Karpas-422 (cell line): ENCODE measurements around the gene PICK1. TPM values are rescaled to one million over a fixed set of nuclear protein-coding genes. Genes with fewer than 3 reads are reported as not detected.

Experiments
- DNase-seq: peaks from one replicate; pipeline ENCODE4 v3.0.0-alpha.2; 2015
- H2AFZ ChIP-seq: fragments of 200-600 bp; sonication (generic); 2 replicates; pipeline ENCODE4 v1.6.1; 2014; ENCODE audit warnings: antibody characterized with exemption, low read length, mixed read lengths
- H3K27ac ChIP-seq: fragments of 200-600 bp; sonication (generic); 2 replicates; pipeline ENCODE4 v1.5.1; 2014; ENCODE audit warnings: mild to moderate bottlenecking, low read length, moderate library complexity
- H3K27me3 ChIP-seq: fragments of 200-600 bp; sonication (generic); 2 replicates; pipeline ENCODE4 v1.6.1; 2014; ENCODE audit warnings: low read length, mixed read lengths
- H3K36me3 ChIP-seq: fragments of 200-600 bp; sonication (generic); 2 replicates; pipeline ENCODE4 v1.6.1; 2014; ENCODE audit warnings: low read length, mixed read lengths; ENCODE audit not compliant: insufficient read depth
- H3K4me1 ChIP-seq: fragments of 200-600 bp; sonication (generic); 2 replicates; pipeline ENCODE4 v1.6.1; 2014; ENCODE audit warnings: mild to moderate bottlenecking, low read length, mixed read lengths
- H3K4me2 ChIP-seq: fragments of 200-600 bp; sonication (generic); 2 replicates; pipeline ENCODE4 v1.6.1; 2014; ENCODE audit warnings: low read length, low read depth, mild to moderate bottlenecking; ENCODE audit not compliant: poor library complexity, severe bottlenecking
- H3K4me3 ChIP-seq: fragments of 200-600 bp; sonication (generic); 2 replicates; pipeline ENCODE4 v1.5.1; 2014; ENCODE audit warnings: mild to moderate bottlenecking, antibody characterized with exemption, low read length, mixed read lengths
- H3K79me2 ChIP-seq: fragments of 200-600 bp; sonication (generic); 2 replicates; pipeline ENCODE4 v1.6.1; 2014; ENCODE audit warnings: mild to moderate bottlenecking, low read length, mixed read lengths
- H3K9ac ChIP-seq: fragments of 200-600 bp; sonication (generic); 2 replicates; pipeline ENCODE4 v1.6.0; 2014; ENCODE audit warnings: low read length
- H3K9me2 ChIP-seq: fragments of 200-600 bp; sonication (generic), shearing (Covaris generic); replicated peaks from 2 replicates; pipeline ENCODE4 v1.6.0; 2014; ENCODE audit warnings: mild to moderate bottlenecking, low read length, moderate library complexity; ENCODE audit not compliant: insufficient read depth
- H3K9me3 ChIP-seq: fragments of 300-700, 200-600 bp; sonication (generic); 2 replicates; pipeline ENCODE4 v1.6.1; 2014; ENCODE audit warnings: low read length, mixed read lengths
- H4K20me1 ChIP-seq: fragments of 200-600 bp; sonication (generic); 2 replicates; pipeline ENCODE4 v1.6.1; 2014; ENCODE audit warnings: mild to moderate bottlenecking, antibody characterized with exemption, low read length, low read depth; ENCODE audit not compliant: insufficient read depth
- total RNA-seq: library from RNA; depleted of rRNA; stranded (reverse); fragments of >200 nt; shearing (Covaris generic); gene quantifications from 2 replicates; pipeline ENCODE4 v1.2.3, GENCODE V29; 2014; ENCODE audit warnings: low replicate concordance

PICK1 gene
- total RNA-seq, 1 experiment from 2014 or later = 11.0 TPM

DNA sequence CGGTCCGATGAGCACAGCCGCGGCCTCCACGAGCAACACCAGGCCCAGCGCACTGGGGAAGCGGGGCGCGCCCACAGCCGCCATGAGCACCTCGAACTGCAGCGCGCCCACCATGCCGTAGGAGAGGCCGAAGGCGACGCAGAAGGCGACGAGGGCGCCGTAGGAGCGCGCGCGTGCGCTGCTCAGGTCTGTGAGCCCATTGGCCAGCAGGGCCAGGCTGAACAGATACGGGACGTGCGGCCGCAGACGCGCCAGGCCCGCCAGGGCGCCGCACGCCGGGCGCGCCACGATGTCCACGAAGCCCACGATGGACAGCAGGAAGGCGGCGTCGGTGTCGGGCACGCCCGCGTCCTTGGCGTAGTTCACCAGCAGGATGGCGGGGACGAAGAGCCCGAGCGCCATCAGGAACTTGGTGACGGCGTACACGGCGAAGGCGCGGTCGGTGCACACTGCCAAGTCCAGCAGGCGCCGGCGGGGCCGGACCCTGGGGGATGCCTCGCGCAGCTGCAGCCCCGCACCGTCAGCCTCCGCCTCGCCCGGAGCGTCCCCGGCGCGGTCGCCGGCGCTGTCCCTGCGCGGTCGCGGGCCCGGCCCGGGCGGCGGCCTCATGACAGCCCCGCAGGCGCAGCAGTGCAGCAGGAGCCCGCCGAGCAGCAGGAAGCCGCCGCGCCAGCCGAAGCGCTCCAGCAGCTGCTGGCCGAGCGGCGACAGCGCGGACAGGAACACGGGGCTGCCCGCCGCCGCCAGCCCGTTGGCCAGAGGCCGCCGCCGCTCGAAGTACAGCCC, 23.8 kb downstream of the PICK1 start:
- H3K4me3 ChIP-seq = no peak overlapping the region
- no peaks in the 10 kb centered on the region for H3K36me3 ChIP-seq
- no peaks in the 10 kb centered on the region for H4K20me1 ChIP-seq
- no peaks in the 10 kb centered on the region for H3K9me2 ChIP-seq
- no peak overlapping the region for H3K27ac ChIP-seq
- no peak overlapping the region for H3K9ac ChIP-seq
- DNase-seq = no peak
- H3K4me2 ChIP-seq = no peak overlapping the region
- H3K27me3 ChIP-seq = no peaks in the 10 kb centered on the region
- H3K79me2 ChIP-seq = no peaks in the 10 kb centered on the region
- no peaks in the 10 kb centered on the region for H3K4me1 ChIP-seq
- H2AFZ ChIP-seq = no peak overlapping the region
- H3K9me3 ChIP-seq = no peaks in the 10 kb centered on the region

DNA sequence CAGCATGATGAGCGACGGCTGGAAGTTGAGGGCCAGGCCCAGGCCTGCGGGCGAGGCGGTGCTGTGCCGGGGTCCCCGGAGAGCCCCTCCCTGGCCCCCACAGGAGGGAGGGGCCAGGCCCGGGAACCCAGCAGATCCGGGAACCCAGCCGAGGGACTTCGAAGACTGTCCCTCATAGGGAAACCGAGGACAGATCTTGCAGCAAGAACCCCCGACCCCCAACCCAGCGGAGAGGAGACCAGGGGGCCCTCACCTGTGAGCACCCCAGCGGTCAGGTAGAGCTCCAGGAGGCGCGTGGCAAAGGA, 24.4 kb downstream of the PICK1 start:
- Histone ChIP-seq H3K4me1 (no peaks in the 10 kb centered on the region), H3K9ac (no peak overlapping the region), H3K4me2 (no peak overlapping the region), H3K9me3 (no peaks in the 10 kb centered on the region), H3K27ac (no peak overlapping the region), H3K27me3 (no peaks in the 10 kb centered on the region), H3K4me3 (no peak overlapping the region), H3K79me2 (no peaks in the 10 kb centered on the region), H2AFZ (no peak overlapping the region), H4K20me1 (no peaks in the 10 kb centered on the region), H3K36me3 (no peaks in the 10 kb centered on the region), H3K9me2 (no peaks in the 10 kb centered on the region)
- no peak for DNase-seq

DNA sequence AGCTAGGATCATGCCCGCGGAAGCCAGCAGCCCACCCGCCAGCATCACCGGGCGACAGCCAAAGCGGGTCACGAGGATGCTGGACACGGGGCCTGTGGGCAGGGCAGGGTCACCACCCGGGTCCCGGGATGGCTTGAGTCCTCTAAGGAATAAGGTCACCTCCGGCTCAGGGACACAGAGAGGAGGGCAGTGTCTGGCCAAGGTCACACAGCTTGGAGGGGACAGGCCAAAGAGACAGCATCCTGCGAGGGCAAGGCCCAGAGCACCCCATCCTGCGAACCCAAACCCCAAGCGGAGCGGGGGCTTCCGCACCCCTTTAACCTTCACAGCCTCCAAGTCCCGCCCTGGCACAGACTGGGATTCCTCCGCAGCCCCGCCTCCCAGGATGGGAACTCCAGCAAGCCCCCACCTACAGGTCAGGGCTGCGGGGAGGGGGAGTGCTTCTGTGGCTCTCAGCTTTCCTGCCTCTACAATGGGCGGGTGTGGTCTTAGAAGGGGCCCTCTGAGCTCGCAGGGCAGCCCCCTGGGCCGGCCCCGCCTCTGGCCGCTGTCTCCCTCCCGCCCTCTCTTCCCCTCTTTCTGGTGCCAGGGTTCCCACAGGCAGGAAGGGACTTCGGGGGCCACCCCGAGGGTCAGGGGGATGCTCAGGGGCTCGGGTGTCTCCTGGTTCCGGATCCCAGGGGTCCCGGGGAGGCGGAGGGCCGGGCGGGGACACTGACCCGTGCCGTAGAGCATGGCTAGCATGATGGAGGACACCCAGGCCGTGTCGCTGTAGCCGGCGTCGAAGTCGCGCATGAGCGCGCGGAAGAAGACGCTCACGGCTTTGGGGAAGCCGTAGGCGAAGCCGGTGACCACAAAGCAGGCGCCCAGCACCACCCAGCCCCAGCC, 25.0 kb downstream of the PICK1 start:
- no peak overlapping the region for H3K9ac ChIP-seq
- no peaks in the 10 kb centered on the region for H3K79me2 ChIP-seq
- H3K4me1 ChIP-seq = no peaks in the 10 kb centered on the region
- H2AFZ ChIP-seq = no peak overlapping the region
- H3K9me2 ChIP-seq = no peaks in the 10 kb centered on the region
- no peak overlapping the region for H3K27ac ChIP-seq
- H3K27me3 ChIP-seq = no peaks in the 10 kb centered on the region
- H3K36me3 ChIP-seq = no peaks in the 10 kb centered on the region
- no peaks in the 10 kb centered on the region for H4K20me1 ChIP-seq
- H3K4me2 ChIP-seq = no peak overlapping the region
- no peak overlapping the region for H3K4me3 ChIP-seq
- H3K9me3 ChIP-seq = no peaks in the 10 kb centered on the region
- DNase-seq = no peak

DNA sequence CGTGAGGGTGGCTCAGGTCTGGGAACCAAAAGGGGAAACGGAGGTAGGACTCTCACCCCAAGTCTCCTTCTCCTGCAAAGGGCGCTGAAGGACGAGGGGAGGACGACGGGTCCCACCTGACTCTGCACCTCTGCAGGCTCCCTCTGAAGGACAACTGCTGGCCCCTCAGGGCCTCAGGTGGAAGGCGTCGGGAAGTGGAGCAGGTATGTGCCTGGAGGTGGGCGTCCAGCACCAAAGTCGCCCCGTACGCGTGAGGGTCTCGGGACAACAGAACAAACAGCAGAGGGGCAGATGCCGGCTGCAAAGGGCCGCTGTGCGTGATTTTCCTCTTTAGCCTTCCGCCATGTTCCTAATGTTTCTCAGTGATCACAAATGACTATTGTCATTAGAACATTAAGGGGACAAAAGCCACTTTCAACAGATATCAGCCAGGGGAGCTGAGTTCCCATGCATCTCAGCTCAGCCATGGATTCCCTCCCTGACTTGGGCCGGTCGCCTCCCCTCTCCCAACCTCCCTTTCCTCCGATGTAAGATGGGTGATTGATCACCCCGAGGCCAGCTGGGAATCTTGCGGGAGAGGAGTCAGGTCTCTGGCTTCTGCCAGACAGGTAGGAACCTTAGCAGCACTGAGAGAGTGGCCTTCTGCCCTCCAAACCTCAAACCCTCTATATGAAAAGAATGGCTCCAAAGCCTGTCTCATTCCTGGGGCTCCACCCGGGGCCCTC, 25.9 kb downstream of the PICK1 start:
- H3K79me2 ChIP-seq = no peaks in the 10 kb centered on the region
- H3K36me3 ChIP-seq = no peaks in the 10 kb centered on the region
- no peaks in the 10 kb centered on the region for H3K27me3 ChIP-seq
- H3K9ac ChIP-seq = no peak overlapping the region
- H3K9me2 ChIP-seq = no peaks in the 10 kb centered on the region
- no peaks in the 10 kb centered on the region for H3K4me1 ChIP-seq
- H4K20me1 ChIP-seq = no peaks in the 10 kb centered on the region
- DNase-seq = no peak
- no peak overlapping the region for H3K27ac ChIP-seq
- no peak overlapping the region for H3K4me2 ChIP-seq
- H3K4me3 ChIP-seq = no peak overlapping the region
- H2AFZ ChIP-seq = no peak overlapping the region
- H3K9me3 ChIP-seq = no peaks in the 10 kb centered on the region

DNA sequence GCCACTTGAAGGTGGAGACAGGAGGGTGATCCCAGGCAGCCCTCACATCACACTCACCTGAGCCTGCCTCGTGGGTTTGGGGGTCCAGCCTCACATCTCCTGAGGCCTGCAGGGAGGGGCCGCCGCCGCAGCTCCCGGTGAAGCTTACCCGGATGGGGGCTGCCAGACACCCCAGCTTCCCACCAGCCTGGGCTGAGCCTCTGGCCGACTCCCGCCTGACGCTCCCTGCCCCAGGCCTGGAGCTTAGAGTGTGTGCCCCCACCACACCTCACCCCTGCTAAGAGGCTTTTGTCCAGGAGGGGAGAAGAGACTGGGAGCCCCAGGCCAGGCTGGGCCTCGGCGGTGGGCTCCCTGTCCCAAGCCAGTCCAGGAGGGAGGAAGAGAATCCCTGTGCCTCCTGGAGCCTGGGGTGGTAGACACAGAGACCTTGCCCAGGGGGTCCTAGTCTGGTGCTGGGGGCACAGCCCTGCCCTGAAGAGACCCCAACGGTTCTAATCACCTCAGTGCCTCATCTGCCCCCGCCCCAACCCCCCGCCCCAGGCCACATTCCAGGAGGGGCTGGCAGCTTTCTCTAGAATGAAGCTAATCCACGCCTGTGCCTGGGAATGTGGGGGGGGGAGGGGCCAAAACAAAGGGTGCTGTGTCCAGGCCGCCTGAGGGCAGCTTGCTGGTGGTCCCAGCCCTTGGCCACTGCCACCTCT, 26.9 kb downstream of the PICK1 start, which contains the start of gene SLC16A8:
Gene SLC16A8 (minus strand): TSS at position 254 of the 701 bp plus-strand sequence. CDS start 1,311 bp downstream, outside the sequence.
- H4K20me1 ChIP-seq = no peaks in the 10 kb centered on the region
- no peaks in the 10 kb centered on the region for H3K36me3 ChIP-seq
- H3K79me2 ChIP-seq = no peaks in the 10 kb centered on the region
- no peak within 1 kb of the TSS for H3K4me2 ChIP-seq
- no peaks in the 10 kb centered on the region for H3K9me2 ChIP-seq
- H3K4me3 ChIP-seq = no peak within 1 kb of the TSS
- no peak for DNase-seq
- no peaks in the 10 kb centered on the region for H3K4me1 ChIP-seq
- H3K27me3 ChIP-seq = no peaks in the 10 kb centered on the region
- H2AFZ ChIP-seq = no peak within 1 kb of the TSS
- no peaks in the 10 kb centered on the region for H3K9me3 ChIP-seq
- H3K9ac ChIP-seq = no peak within 1 kb of the TSS
- no peak within 1 kb of the TSS for H3K27ac ChIP-seq

DNA sequence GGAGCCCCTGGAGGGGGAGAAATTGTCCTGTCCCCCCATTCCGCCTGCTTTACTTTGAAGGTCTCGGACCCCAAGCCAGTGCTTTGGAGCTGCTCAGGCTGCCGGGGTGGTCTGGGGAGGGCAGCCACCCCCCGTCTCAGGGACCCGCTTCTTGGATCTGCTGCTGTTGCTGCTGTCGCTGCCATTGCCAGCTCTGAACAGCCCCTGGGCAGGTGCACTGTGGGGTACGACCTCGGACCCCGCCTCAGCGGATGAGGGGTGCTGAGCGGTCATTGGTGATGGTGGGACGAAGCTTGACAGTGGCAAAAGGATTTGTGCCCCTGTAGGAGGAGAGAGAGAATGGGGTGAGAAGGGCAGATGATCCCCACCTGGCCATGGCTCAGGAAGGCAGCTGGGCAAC, 27.9 kb downstream of the PICK1 start:
- DNase-seq = no peak
- no peak overlapping the region for H3K9ac ChIP-seq
- H3K79me2 ChIP-seq = no peaks in the 10 kb centered on the region
- no peaks in the 10 kb centered on the region for H3K9me3 ChIP-seq
- H3K9me2 ChIP-seq = no peaks in the 10 kb centered on the region
- no peaks in the 10 kb centered on the region for H3K4me1 ChIP-seq
- H3K27me3 ChIP-seq = no peaks in the 10 kb centered on the region
- no peak overlapping the region for H3K4me2 ChIP-seq
- H4K20me1 ChIP-seq = no peaks in the 10 kb centered on the region
- no peak overlapping the region for H3K27ac ChIP-seq
- H3K36me3 ChIP-seq = no peaks in the 10 kb centered on the region
- no peak overlapping the region for H3K4me3 ChIP-seq
- no peak overlapping the region for H2AFZ ChIP-seq

DNA sequence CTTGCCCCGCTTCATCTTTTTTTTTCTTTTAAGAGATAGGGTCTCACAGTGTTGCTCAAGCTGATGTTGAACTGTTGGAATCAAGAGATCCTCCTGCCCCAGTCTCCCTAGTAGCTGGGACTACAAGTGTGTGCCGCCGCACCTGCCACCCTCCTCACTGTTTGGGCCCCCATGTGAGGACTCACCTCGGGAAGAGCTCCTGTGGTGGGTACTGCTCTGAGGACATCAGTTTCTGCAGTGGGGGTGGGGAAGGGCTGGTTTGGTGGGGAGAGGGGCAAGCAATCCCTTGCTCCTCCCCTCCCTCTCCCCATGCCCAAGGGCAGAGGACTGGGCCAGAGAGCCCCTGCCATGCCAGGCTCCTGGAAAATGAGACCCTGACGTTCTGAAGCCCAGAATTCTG, 28.3 kb downstream of the PICK1 start:
- Histone ChIP-seq H3K4me1 (no peaks in the 10 kb centered on the region), H3K27ac (no peak overlapping the region), H3K27me3 (no peaks in the 10 kb centered on the region), H3K4me3 (no peak overlapping the region), H3K9ac (no peak overlapping the region), H3K4me2 (no peak overlapping the region), H3K9me2 (no peaks in the 10 kb centered on the region), H3K36me3 (no peaks in the 10 kb centered on the region), H3K79me2 (no peaks in the 10 kb centered on the region), H2AFZ (no peak overlapping the region), H4K20me1 (no peaks in the 10 kb centered on the region), H3K9me3 (no peaks in the 10 kb centered on the region)
- no peak for DNase-seq
